SK-N-SH treated with all-trans-retinoic acid at 6 μM for 48 hours (cell line): Measurements from ENCODE around the gene ABR.

Experiments used
- ARNTL ChIP-seq: fragments of 450-650 bp; formaldehyde crosslinking; IDR thresholded peaks from 2 replicates; pipeline ENCODE4 v1.5.0; 2020; ENCODE audit warnings: low read depth, mild to moderate bottlenecking, moderate library complexity, borderline replicate concordance
- CSDC2 ChIP-seq: fragments of 250-450 bp; sonication (Bioruptor Pico); IDR thresholded peaks from 2 replicates; pipeline ENCODE4 v1.5.0; 2020; ENCODE audit warnings: mild to moderate bottlenecking, moderate library complexity
- ESRRG ChIP-seq: fragments of 250-450 bp; sonication (Bioruptor Pico); IDR thresholded peaks from 2 replicates; pipeline ENCODE4 v1.6.1; 2021; ENCODE audit warnings: mild to moderate bottlenecking
- RARB ChIP-seq: fragments of 250-450 bp; sonication (Bioruptor Pico); IDR thresholded peaks from 2 replicates; pipeline ENCODE4 v1.8.0; 2021; ENCODE audit warnings: mild to moderate bottlenecking, moderate library complexity
- ZC3H10 ChIP-seq: fragments of 250-450 bp; sonication (Bioruptor Pico); IDR thresholded peaks from 2 replicates; pipeline ENCODE4 v1.5.1; 2021; ENCODE audit warnings: mild to moderate bottlenecking, moderate library complexity
- ZFP3 ChIP-seq: fragments of 250-450 bp; sonication (Bioruptor Pico); IDR thresholded peaks from 2 replicates; pipeline ENCODE4 v1.5.0; 2020; ENCODE audit warnings: mild to moderate bottlenecking, moderate library complexity
- ZFP30 ChIP-seq: fragments of 450-650 bp; formaldehyde crosslinking; IDR thresholded peaks from 2 replicates; pipeline ENCODE4 v1.5.0; 2022; ENCODE audit warnings: mild to moderate bottlenecking, moderate library complexity
- TF ChIP-seq, protein P1 (sequence below): fragments of 250-450 bp; sonication (Bioruptor Pico); IDR thresholded peaks from 2 replicates; pipeline ENCODE4 v1.8.0; 2020; ENCODE audit warnings: mild to moderate bottlenecking, moderate library complexity, borderline replicate concordance
- TF ChIP-seq, protein P2 (sequence below): fragments of 250-450 bp; sonication (Bioruptor Pico); IDR thresholded peaks from 2 replicates; pipeline ENCODE4 v1.5.0; 2020; ENCODE audit warnings: mild to moderate bottlenecking, moderate library complexity

DNA sequence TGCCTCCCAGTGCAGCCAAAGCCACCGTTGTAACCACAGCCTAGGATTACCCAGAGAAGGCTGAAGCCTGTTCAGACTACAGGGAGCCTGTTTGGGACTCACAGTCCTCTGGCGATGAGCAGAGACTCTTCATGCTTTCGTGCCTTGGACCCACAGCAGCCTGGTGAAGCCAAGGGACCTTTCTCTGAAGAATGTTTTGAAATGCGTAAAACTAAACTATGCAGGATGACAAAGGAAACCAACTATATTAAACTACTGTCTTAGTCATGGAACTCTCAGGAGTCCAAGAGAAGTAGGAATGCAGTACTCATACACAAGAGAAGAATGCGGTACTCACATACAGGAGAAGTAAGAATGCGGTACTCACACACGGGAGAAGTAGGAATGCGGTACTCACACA, 20.9 kb downstream of the ABR start:
- no peak for TF ChIP-seq ESRRG (CRISPR knock-in tag)
- TF ChIP-seq, protein P1, sequence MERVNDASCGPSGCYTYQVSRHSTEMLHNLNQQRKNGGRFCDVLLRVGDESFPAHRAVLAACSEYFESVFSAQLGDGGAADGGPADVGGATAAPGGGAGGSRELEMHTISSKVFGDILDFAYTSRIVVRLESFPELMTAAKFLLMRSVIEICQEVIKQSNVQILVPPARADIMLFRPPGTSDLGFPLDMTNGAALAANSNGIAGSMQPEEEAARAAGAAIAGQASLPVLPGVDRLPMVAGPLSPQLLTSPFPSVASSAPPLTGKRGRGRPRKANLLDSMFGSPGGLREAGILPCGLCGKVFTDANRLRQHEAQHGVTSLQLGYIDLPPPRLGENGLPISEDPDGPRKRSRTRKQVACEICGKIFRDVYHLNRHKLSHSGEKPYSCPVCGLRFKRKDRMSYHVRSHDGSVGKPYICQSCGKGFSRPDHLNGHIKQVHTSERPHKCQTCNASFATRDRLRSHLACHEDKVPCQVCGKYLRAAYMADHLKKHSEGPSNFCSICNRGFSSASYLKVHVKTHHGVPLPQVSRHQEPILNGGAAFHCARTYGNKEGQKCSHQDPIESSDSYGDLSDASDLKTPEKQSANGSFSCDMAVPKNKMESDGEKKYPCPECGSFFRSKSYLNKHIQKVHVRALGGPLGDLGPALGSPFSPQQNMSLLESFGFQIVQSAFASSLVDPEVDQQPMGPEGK, result no peak
- no peak for TF ChIP-seq ZFP3 (CRISPR knock-in tag)
- TF ChIP-seq ARNTL (CRISPR knock-in tag), result no peak
- no peak for TF ChIP-seq CSDC2
- no peak for TF ChIP-seq ZC3H10
- no peak for TF ChIP-seq RARB (CRISPR knock-in tag)
- TF ChIP-seq ZFP30 (CRISPR knock-in tag), result no peak
- TF ChIP-seq, protein P2, sequence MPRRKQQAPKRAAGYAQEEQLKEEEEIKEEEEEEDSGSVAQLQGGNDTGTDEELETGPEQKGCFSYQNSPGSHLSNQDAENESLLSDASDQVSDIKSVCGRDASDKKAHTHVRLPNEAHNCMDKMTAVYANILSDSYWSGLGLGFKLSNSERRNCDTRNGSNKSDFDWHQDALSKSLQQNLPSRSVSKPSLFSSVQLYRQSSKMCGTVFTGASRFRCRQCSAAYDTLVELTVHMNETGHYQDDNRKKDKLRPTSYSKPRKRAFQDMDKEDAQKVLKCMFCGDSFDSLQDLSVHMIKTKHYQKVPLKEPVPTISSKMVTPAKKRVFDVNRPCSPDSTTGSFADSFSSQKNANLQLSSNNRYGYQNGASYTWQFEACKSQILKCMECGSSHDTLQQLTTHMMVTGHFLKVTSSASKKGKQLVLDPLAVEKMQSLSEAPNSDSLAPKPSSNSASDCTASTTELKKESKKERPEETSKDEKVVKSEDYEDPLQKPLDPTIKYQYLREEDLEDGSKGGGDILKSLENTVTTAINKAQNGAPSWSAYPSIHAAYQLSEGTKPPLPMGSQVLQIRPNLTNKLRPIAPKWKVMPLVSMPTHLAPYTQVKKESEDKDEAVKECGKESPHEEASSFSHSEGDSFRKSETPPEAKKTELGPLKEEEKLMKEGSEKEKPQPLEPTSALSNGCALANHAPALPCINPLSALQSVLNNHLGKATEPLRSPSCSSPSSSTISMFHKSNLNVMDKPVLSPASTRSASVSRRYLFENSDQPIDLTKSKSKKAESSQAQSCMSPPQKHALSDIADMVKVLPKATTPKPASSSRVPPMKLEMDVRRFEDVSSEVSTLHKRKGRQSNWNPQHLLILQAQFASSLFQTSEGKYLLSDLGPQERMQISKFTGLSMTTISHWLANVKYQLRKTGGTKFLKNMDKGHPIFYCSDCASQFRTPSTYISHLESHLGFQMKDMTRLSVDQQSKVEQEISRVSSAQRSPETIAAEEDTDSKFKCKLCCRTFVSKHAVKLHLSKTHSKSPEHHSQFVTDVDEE (CRISPR knock-in tag), result no peak
